Measurements from ENCODE around the gene GPR149. TPM values are rescaled to one million over a fixed set of nuclear protein-coding genes. Genes with fewer than 3 reads are reported as not detected.

GPR149 gene
- total and polyA plus RNA-seq, 2 donors from 2014 or later = not detected

GRCh38 chr3:154428286-154429206 lies 1.4 kb downstream of the GPR149 start:
- Histone ChIP-seq H3K36me3 (ENCODE audit: control insufficient read depth in 2 of 3, insufficient read depth in 3 of 3, low read length in 3 of 3) (no peaks in the 10 kb centered on the region), H3K27me3 (ENCODE audit: control insufficient read depth, insufficient read depth, low read length) (peaks cover 28% of the 10 kb centered on the region), H3K9me3 (ENCODE audit: control insufficient read depth in 2 of 3, insufficient read depth in 1 of 3, low read length in 3 of 3) (no peaks in the 10 kb centered on the region), H3K9ac (ENCODE audit: low read length in 3 of 3) (no peak overlapping the region), H3K4me3 (ENCODE audit: low read length in 3 of 3) (no peak overlapping the region), H3K4me1 (ENCODE audit: control insufficient read depth in 2 of 3, insufficient read depth in 2 of 3, low read depth in 1 of 3, low read length in 3 of 3) (no peaks in the 10 kb centered on the region), H3K27ac (ENCODE audit: low read depth in 2 of 2, low read length in 2 of 2) (no peak overlapping the region)
- FAIRE-seq = no peak
- peak in 4 of 5 donors; percentile 18 to 52 (median 30) for DNase-seq
- TF ChIP-seq CTCF (IDR thresholded peaks at IDR 0.05; ENCODE audit: borderline replicate concordance, extremely low read depth, insufficient read depth) = no peak
- intact Hi-C loops (cut with DNase I) = no loop called here

GRCh38 chr3:154427685-154428285 lies 2.2 kb downstream of the GPR149 start:
- Histone ChIP-seq H3K27ac (ENCODE audit: low read depth in 2 of 2, low read length in 2 of 2) (no peak overlapping the region), H3K4me1 (ENCODE audit: control insufficient read depth in 2 of 3, insufficient read depth in 2 of 3, low read depth in 1 of 3, low read length in 3 of 3) (no peaks in the 10 kb centered on the region), H3K27me3 (ENCODE audit: control insufficient read depth, insufficient read depth, low read length) (peaks cover 28% of the 10 kb centered on the region), H3K36me3 (ENCODE audit: control insufficient read depth in 2 of 3, insufficient read depth in 3 of 3, low read length in 3 of 3) (no peaks in the 10 kb centered on the region), H3K4me3 (ENCODE audit: low read length in 3 of 3) (no peak overlapping the region), H3K9ac (ENCODE audit: low read length in 3 of 3) (no peak overlapping the region), H3K9me3 (ENCODE audit: control insufficient read depth in 2 of 3, insufficient read depth in 1 of 3, low read length in 3 of 3) (no peaks in the 10 kb centered on the region)
- DNase-seq (peak in 3 of 5 donors; percentile 3 to 50 (median 24)), FAIRE-seq (no peak)
- intact Hi-C loops (cut with DNase I) = no loop called here
- no peak for TF ChIP-seq CTCF (IDR thresholded peaks at IDR 0.05; ENCODE audit: borderline replicate concordance, extremely low read depth, insufficient read depth)

DNA sequence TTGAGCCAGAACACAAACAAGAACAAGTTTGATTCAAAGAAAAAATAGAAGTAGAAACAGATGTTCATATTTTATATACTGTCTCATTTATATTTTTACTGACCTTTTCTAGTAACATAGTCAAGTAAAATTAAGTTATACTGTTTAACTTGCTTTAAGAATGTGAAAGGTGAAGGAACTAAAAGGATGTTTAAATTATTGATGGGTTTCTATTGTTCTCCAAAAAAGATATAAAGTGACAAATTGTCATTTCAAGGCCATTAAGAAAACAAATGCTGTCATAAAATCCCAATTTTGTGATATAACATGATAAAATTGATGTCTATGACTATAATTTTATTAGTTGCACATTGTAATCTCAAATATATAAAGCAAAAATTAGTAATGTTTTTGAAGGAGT lies 7.3 kb downstream of the GPR149 start:
- H3K36me3 ChIP-seq (ENCODE audit: control insufficient read depth in 2 of 3, insufficient read depth in 3 of 3, low read length in 3 of 3) = no peaks in the 10 kb centered on the region
- no peaks in the 10 kb centered on the region for H3K4me1 ChIP-seq (ENCODE audit: control insufficient read depth in 2 of 3, insufficient read depth in 2 of 3, low read depth in 1 of 3, low read length in 3 of 3)
- H3K9ac ChIP-seq (ENCODE audit: low read length in 3 of 3) = no peak overlapping the region
- DNase-seq (no peak), FAIRE-seq (no peak)
- no peak overlapping the region for H3K27ac ChIP-seq (ENCODE audit: low read depth in 2 of 2, low read length in 2 of 2)
- H3K27me3 ChIP-seq (ENCODE audit: control insufficient read depth, insufficient read depth, low read length) = peaks cover 5% of the 10 kb centered on the region
- no peak for TF ChIP-seq CTCF (IDR thresholded peaks at IDR 0.05; ENCODE audit: borderline replicate concordance, extremely low read depth, insufficient read depth)
- H3K4me3 ChIP-seq (ENCODE audit: low read length in 3 of 3) = no peak overlapping the region
- H3K9me3 ChIP-seq (ENCODE audit: control insufficient read depth in 2 of 3, insufficient read depth in 1 of 3, low read length in 3 of 3) = no peaks in the 10 kb centered on the region
- intact Hi-C loops (cut with DNase I) = no loop called here
